Measurements from ENCODE around the gene BAD.

BAD gene

GRCh38 chr11:64295760-64296159 is 11.3 kb upstream of the BAD start:
- no peak for DNase-seq

- DNase-seq, result no peak
Observed at GRCh38 chr11:64294774-64295173, 10.3 kb upstream of the BAD start.

- DNase-seq, result no peak
Observed at GRCh38 chr11:64292460-64293254, 8.2 kb upstream of the BAD start.

- no peak for DNase-seq
Observed at GRCh38 chr11:64291752-64292459, 7.4 kb upstream of the BAD start.

- no peak for DNase-seq
Observed at GRCh38 chr11:64291262-64291751, 6.8 kb upstream of the BAD start, which contains the start of gene KCNK4. KCNK4 (plus strand) TSS chr11:64291302; CDS start chr11:64293019, 1,717 bp downstream.

GRCh38 chr11:64290352-64291261 is 6.1 kb upstream of the BAD start:
- DNase-seq, result no peak

- DNase-seq, result no peak
Observed at GRCh38 chr11:64289002-64289564, 4.6 kb upstream of the BAD start.

GRCh38 chr11:64288353-64288750 is 3.9 kb upstream of the BAD start:
- DNase-seq, result no peak

- no peak for DNase-seq
Observed at GRCh38 chr11:64287676-64288352, 3.3 kb upstream of the BAD start.

GRCh38 chr11:64286801-64287159 is 2.3 kb upstream of the BAD start:
- no peak for DNase-seq

- DNase-seq, result no peak
Observed at GRCh38 chr11:64285885-64286800, 1.7 kb upstream of the BAD start.

- DNase-seq, result peak; percentile 84
Observed at GRCh38 chr11:64284962-64285884, 758 bp upstream of the BAD start, which contains the start of gene GPR137. GPR137 (plus strand) TSS chr11:64285848; CDS start chr11:64286525, 677 bp downstream.

GRCh38 chr11:64283092-64283491 is 1.4 kb downstream of the BAD start:
- no peak for DNase-seq

GRCh38 chr11:64281957-64282770 is 2.3 kb downstream of the BAD start:
- DNase-seq, result no peak

GRCh38 chr11:64278576-64279190 is 5.8 kb downstream of the BAD start:
- no peak for DNase-seq

- no peak for DNase-seq
Observed at GRCh38 chr11:64276653-64277431, 7.6 kb downstream of the BAD start.

- DNase-seq, result no peak
Observed at GRCh38 chr11:64275841-64276240, 8.6 kb downstream of the BAD start.
